BE2C (cell line): ENCODE data around the gene SPNS2.

Experiments
- DNase-seq: peaks from one replicate; pipeline ENCODE4 v3.0.0-alpha.2; 2020
- H3K27me3 ChIP-seq: fragments of 250-450 bp; sonication (Bioruptor Pico); 2 replicates; pipeline ENCODE4 v1.5.1; 2020; ENCODE audit warnings: mild to moderate bottlenecking
- H3K36me3 ChIP-seq: fragments of 250-450 bp; sonication (Bioruptor Pico); 2 replicates; pipeline ENCODE4 v1.5.1; 2020; ENCODE audit warnings: mild to moderate bottlenecking
- H3K4me1 ChIP-seq: fragments of 250-450 bp; sonication (Bioruptor Pico); 2 replicates; pipeline ENCODE4 v1.5.1; 2020
- H3K4me3 ChIP-seq: 2 replicates; pipeline ENCODE4 v1.5.1; 2011; ENCODE audit warnings: low read depth, low read length
- H3K9me3 ChIP-seq: fragments of 250-450 bp; sonication (Bioruptor Pico); 2 replicates; pipeline ENCODE4 v1.5.1; 2020
- CTCF ChIP-seq: IDR thresholded peaks from 2 replicates; pipeline ENCODE4 v1.5.1; 2012; ENCODE audit warnings: mild to moderate bottlenecking, low read depth, low read length

Gene SPNS2

GRCh38 chr17:4514206-4514605 lies 15.5 kb downstream of the SPNS2 start:
- no peak for TF ChIP-seq CTCF
- DNase-seq = no peak
- Histone ChIP-seq H3K36me3 (no peaks in the 10 kb centered on the region), H3K9me3 (no peaks in the 10 kb centered on the region), H3K4me1 (no peaks in the 10 kb centered on the region), H3K4me3 (no peak overlapping the region), H3K27me3 (no peaks in the 10 kb centered on the region)

- Histone ChIP-seq H3K4me3 (no peak overlapping the region), H3K27me3 (no peaks in the 10 kb centered on the region), H3K36me3 (no peaks in the 10 kb centered on the region), H3K9me3 (no peaks in the 10 kb centered on the region), H3K4me1 (no peaks in the 10 kb centered on the region)
- TF ChIP-seq CTCF = no peak
- no peak for DNase-seq
Observed at GRCh38 chr17:4514779-4515178, 16.1 kb downstream of the SPNS2 start.

GRCh38 chr17:4515501-4515900 lies 16.8 kb downstream of the SPNS2 start:
- Histone ChIP-seq H3K4me3 (no peak overlapping the region), H3K4me1 (no peaks in the 10 kb centered on the region)

GRCh38 chr17:4516735-4517134 lies 18.1 kb downstream of the SPNS2 start:
- H3K27me3 ChIP-seq = no peaks in the 10 kb centered on the region
- TF ChIP-seq CTCF = no peak
- no peaks in the 10 kb centered on the region for H3K36me3 ChIP-seq
- H3K4me3 ChIP-seq = no peak overlapping the region
- H3K9me3 ChIP-seq = no peaks in the 10 kb centered on the region
- no peak for DNase-seq
- H3K4me1 ChIP-seq = no peaks in the 10 kb centered on the region

More at GRCh38 chr17:4515501-4515900, 16.8 kb downstream of the SPNS2 start:
- no peak for TF ChIP-seq CTCF
- no peaks in the 10 kb centered on the region for H3K36me3 ChIP-seq
- DNase-seq = no peak
- H3K9me3 ChIP-seq = no peaks in the 10 kb centered on the region
- H3K27me3 ChIP-seq = no peaks in the 10 kb centered on the region

GRCh38 chr17:4518901-4519300 lies 20.2 kb downstream of the SPNS2 start:
- Histone ChIP-seq H3K36me3 (no peaks in the 10 kb centered on the region), H3K9me3 (no peaks in the 10 kb centered on the region), H3K27me3 (no peaks in the 10 kb centered on the region), H3K4me1 (no peaks in the 10 kb centered on the region), H3K4me3 (no peak overlapping the region)
- no peak for TF ChIP-seq CTCF
- no peak for DNase-seq

GRCh38 chr17:4519361-4519788 lies 20.7 kb downstream of the SPNS2 start:
- no peaks in the 10 kb centered on the region for H3K9me3 ChIP-seq

More at GRCh38 chr17:4519361-4519788, 20.7 kb downstream of the SPNS2 start:
- Histone ChIP-seq H3K36me3 (no peaks in the 10 kb centered on the region), H3K4me1 (no peaks in the 10 kb centered on the region), H3K4me3 (no peak overlapping the region), H3K27me3 (no peaks in the 10 kb centered on the region)
- DNase-seq = no peak
- no peak for TF ChIP-seq CTCF
